ENCODE measurements around the gene TMEM119.
"Not testable (repeated sequence)": the region's sequence is repeated elsewhere in the genome, so short reads cannot be mapped to it uniquely, and the experiment has no call there.

The TMEM119 gene

DNA sequence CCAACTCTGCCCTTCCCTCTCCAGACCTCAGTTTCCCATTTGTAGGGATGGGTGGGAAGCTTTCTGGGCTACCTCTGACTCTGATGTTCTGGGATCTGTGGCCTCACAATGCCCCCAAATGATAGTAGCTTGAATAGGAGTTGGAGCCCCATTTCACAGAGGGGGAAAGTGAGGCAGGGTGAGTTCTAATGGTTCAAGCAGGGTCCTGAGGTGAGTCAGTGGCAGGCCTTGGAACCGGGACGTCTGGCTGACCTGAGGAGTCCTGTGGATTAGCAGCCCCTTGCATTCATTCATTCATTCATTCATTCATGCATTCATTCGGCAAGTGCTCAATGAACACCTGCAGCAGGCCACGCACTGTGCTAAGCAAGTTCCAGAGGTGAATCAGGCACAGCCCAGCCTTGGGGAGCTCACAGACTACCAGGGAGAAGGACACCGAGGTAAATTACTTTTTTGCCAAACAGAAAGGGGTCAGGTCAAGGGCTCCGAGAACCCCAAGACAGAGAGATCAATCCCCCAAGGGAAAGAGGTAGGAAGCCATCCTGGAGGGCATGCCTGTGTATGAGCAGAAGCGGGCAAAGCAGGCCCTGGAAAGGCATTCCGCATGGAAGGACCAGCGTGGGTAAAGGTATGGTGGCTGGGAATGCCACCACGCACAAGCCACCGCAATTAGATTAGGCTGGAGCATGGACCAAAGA is 818 bp upstream of the TMEM119 start:
- no peak for DNase-seq

DNA sequence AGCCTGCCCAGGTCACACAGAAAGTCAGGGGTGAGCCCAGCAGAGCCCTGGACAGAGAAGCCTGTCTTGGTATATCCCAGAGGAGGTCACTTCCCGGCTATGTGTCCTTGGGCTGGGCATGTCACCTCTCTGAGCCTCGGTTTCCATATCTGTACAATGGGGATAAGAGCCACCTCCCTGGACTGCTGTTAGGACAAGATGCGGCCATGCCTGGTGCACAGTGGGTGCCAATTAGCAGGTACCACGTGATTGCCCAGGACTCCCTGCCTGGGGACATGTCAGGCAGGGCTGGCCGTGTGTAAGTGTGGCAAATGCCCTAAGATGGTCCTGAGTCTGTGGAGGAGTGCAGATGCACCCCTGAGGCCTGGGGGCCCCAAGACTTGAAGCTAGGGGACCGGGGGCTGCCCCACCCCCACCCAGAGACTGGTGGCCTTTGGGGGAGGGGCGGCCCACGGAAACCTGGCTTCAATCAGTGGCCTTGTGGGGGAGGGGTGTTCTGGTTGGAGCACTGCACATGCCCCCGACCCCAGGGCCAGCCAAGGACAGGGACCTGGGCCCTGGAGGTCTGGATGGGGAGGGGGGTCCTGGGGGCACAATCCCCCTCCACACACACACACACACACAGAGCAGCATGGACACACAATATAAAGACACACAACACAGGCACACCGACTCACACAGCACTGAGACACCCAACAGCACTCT is 878 bp downstream of the TMEM119 start:
- DNase-seq: no peak

DNA sequence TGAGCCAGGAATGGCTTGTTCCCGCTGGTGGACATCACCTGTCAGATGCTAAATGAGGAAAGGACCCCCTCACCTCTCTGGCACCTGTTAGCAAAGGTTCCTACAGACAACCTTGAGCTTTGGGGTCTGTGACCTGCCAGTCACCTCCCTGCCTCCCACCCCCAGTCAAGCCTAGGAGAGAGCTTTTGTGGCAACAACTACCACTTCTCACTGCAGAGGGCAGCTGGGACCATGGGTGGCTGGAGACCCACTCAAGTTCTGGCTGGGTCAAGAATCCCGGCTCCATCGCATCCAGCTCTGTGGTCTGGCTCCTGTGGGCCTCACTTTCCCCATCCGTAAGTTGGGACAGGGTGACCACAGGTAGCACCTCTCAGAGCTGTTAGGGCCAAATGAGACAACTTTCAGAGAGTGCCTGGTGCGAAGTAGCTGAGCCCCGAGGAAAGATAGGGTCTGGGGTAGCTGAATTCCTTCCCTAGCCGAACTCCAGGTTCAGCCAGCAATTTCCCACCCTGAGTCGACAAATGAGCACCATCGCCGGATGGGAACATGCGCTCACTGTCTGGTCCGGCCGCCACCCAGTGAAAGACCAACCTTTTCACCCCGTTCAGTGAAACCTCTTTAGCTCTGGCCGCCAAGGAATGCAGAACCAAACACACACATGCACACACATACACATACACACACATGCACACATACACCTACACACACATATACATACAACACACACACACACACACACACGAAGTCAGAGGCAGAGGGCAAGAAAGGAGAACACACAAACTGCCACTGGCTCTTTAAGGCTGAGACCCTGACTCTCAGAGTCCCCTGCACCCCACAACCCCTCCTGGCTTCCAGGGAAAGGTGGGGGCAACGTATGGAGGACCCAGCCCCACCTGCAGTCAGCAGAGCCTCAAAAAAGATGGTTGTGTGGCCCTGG is 1.9 kb downstream of the TMEM119 start:
- DNase-seq: no peak

DNA sequence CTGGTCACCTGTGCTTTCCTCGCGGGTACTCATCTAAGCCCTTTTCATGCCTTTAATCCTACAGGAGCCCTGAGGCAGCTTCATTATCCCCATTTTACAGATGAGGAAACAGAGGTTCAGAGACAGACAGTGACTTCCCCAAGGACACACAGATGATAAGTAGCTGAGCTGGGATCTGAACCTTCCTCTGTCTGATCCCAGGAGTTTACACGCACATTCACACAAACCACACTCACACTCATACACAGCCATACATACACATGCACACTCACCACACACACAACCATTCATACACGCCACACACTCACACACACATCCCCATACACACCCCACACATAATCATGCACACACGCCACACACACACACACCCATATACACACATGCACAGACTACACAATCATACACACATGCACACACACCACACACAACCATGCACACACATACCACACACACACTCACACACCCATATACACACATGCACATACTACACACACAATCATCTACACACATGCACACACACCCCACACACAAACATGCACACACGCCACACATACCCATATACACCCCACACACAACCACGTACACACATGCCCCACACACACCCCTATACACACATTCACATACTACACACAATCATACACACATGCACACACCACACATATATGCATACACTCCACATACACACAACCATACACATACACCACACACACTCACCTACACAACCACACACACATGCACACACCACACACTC is 2.7 kb downstream of the TMEM119 start:
- DNase-seq: no peak

DNA sequence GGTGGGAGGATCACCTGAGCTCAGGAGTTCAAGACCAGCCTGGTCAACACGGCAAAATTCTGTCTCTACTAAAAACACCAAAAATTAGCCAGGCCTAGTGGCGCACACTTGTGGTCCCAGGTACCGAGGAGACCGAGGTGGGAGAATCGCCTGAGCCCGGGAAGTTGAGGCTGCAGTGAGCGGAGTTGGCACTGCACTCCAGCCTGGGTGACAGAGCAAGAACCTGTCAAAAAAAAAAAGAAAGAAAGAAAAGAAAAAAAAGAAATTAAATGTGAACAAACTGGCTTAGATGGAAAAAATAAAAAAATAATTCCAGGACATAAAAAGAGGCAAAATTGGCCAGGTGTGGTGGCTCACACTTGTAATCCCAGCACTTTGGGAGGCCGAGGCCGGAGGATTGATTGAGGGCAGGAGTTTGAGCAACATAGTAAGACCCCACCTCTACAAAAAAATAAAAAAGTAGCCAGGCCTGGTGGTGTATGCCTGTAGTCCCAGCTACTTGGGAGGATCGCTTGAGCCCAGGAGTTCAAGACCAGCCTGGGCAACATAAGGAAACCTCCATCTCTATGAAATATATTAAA is 3.5 kb downstream of the TMEM119 start:
- DNase-seq: no peak

DNA sequence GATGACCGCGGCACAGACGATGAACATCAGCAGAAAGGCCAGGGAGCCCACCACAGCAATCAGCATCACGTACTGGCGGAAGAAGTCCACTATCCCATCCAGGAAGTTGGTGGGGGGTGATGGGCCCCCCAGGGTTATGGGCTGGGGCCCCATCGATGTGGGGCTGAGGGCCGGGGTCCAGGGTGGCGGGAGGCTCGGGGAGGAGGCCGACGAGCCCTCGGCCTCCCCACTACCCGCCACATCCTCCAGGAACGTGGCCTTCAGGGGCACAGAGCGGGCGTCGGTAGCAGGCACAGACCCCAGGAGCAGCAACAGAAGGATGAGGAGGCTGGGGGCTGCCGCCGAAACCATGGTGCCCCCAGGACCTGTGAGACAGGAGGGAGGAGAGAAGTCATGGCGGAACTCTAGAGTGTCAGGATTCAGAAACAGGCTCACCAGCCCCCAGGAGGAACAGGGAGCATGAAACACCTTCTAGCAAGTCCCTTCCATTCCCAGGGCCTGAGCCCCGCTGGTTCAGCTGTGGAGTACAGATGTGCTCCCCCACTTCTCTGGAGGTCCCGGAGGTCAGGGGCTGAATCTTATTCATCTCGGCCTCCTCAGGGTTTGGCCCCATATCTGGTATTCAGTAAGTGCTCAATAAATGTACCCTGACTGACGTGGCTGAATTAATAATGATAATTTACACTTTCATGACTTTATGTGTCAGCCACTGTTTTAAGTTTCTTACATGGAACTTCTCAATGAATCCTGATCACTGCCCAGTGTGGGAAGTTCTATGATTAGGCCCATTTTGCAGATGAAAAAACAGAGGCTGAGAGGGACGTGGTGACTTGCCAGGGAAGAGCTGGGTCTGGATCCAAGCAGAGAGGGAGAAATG is 5.6 kb downstream of the TMEM119 start:
- DNase-seq: no peak

DNA sequence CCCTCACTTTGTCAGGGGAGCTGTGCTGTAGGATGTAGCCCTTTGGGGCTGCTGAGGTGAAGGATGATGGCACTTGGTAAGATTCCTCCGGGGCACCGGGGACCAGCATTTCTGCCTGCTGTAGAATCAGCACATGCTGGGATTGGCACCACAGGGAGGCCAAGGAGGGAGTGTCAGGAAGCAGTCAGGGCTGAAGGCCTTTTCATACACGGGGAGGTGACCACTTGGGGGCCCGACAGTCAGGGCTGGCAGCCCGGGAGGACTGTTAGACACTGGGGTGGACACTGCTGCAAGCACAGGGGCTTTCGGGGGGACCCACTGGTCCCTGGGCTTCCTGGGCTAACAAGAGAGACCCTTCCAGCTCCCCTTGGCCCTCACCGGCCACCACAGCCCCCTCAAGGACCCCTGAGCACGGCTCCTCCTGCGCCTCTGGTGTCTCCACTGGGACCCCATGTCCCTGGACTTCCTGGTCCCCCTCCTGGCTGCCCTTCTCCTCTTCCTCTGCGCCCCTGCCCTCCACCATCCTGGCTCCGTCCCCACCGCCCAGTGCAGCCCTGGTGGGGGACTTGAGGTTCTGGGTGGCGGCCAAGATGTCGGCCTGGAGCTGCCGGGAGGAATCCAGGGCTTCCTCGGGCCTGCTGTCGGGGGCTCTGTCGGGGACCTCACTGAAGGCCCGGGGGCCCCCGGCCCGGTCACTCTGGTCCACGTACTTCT is 6.5 kb downstream of the TMEM119 start:
- DNase-seq: no peak

DNA sequence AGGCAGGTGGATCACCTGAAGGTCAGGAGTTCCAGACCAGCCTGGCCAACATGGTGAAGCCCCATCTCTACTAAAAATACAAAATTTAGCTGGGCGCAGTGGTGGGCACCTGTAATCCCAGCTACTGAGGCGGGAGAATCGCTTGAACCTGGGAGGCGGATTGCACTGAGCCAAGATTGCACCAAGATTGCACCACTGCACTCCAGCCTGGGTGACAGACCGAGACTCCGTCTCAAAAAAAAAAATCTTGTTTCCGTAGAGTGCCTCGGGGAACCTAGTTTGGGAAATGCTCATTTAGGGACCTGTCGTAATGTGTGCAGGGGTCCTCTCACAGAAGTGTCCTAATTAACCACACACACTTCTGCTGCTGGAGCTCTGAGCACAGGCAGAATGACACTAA is 7.4 kb downstream of the TMEM119 start:
- not testable (repeated sequence) for DNase-seq

DNA sequence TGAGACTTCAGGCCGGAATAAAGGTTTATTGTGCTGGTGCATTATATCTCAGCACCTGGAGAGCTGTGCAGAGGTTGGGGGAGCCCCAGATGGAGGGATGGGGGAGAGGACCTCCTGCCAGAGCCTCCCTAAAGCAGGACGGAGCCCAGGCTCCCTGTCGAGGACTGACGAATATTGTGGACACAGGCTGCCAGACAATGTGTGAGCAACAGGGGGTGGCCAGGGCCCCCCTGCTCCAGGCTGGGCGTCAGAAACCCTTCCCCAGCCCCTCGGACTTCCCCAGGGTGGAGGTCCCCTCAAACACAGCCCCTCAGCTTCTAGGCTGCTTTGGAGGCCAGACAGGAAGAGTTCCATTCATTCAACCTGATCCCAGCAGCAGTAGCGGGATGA is 8.0 kb downstream of the TMEM119 start:
- no peak for DNase-seq

DNA sequence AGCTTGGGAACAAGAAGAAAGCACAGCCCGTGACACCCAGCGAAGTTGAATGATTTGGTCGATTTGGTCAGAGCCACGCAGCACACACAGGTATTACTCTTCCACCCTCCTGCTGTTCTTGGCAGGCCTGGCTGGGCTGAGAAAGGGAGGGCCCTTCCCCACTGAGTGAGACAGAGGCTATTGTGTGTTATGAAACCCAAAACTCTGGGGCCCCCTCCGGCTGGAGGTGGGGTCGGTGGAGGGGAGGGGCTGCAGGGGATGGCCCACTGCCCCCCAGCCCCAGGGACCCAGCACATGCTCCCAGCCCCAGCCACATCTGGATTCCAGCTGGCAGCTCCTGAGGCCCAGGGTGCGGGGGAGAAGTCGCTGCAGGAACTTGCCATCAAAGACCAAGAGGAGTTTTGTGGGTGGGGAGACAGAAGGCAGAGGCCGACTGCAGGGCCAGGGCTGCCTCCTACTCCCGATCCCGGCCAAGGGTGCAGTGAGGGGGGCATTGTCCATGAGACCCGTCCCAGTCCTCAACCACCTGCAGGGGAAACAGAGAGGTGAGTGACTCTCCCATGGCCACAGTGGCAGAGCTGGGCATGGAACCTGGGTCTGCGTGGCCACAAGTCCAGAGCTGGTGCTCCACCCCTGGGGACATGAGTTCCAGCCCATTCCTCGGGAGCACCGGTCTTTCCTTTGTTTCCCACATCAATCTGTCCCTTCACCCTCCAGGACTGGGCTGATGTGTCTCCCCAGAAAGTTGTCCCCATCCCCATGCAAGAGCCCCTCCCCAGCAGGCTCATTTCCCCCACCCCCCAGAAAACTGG is 8.7 kb downstream of the TMEM119 start:
- no peak for DNase-seq

DNA sequence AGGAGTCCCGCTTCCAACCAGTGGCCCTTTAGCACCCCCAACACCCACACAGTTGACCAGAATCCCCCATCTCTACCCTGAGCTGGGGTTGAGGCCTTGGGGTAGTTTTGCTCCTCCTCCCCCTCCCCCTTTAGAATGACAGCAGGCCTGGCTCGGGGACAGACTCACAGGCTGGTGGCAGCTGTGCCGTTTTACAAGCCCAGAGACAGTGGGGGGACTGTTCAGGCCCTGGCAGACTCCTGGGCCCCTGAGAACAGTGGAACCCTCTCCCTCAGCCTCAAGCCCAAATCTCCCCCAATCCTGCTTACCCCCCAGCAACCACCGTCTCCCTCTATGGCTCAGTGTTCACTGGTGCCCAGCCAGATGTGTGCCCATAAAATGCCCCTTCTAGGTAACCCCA is 10.1 kb downstream of the TMEM119 start:
- no peak for DNase-seq

DNA sequence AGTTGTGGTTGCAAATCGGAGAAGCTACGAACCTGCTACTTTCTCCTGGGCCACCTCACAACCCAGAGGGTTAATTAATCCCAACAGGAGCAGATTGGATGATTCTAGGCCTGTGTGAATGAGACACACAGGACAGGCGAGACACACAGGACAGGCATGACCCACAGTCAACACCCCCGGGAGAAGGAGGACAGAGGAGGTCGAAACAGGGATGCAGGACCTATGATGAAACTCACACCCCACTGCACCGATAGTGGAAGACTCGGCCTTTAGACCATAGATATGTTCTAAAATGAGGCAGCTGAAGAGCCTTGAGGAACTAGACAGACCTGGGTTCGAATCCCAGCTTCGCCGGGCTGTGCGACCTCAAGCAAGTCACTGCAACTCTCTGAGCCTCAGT is 11.6 kb downstream of the TMEM119 start:
- no peak for DNase-seq

DNA sequence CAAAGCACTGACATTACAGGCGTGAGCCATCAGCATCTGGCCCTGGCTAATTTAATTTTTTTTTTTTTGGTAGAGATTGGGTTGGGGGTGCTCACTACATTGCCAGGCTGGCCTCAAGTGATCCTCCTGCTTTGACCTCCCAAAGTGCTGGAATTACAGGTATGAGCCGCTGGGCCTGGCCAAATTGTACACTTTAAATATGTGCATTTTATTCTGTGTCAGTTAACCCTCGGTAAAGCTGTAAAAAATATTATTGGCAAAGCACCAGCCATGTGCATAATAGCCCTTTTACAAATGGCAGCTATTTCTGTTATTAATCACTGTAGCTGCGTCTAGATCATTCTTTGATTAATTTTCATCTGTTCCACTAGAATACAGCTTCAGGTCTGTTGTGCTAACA is 12.0 kb downstream of the TMEM119 start:
- DNase-seq: no peak

DNA sequence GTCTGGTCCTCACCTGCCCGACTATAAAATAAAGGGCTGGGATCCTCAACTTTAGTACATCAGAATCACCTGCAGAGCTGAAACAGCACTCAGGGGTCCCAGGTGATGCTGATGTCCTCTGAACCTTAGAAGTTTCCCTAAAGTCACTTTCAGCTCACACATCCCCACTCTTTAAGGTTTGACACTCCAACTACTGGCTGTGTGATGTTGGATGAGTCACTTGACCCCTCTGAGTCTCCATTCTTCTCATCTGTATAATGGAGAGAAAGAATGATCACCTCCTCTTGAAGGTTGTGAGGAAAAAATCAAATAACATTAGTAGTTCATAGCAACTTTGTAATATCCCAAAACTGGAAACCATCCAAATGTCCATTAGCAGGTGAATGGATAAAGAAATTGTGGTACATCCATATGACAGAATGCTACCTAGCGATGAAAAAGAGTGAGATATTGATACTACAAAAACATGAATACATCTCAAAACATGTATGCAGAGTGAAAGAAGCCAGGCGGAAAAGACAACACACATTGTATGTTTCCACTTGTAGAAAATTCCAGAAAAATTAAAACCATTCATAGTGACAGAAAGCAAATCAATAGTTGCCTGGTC is 13.3 kb downstream of the TMEM119 start:
- DNase-seq: no peak

DNA sequence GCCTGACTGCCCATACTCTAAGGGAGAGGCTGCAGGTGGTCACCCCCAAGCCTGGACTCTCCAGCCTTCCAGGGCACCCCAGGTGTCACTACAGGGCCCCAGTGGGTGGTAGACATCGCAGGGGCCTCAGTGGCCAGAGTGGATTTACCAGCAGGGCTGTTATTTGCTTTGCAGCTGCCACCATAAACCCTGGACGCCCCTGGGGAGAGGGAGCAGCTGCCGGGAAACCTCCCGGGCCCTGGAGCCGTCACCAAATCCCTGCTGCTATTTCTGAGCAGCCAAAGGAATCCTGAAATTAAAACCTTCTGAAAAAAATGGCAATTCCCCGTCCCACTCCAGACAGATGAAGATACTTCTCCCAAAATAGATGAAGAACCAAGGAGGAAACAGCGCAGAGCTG is 13.9 kb downstream of the TMEM119 start:
- no peak for DNase-seq

DNA sequence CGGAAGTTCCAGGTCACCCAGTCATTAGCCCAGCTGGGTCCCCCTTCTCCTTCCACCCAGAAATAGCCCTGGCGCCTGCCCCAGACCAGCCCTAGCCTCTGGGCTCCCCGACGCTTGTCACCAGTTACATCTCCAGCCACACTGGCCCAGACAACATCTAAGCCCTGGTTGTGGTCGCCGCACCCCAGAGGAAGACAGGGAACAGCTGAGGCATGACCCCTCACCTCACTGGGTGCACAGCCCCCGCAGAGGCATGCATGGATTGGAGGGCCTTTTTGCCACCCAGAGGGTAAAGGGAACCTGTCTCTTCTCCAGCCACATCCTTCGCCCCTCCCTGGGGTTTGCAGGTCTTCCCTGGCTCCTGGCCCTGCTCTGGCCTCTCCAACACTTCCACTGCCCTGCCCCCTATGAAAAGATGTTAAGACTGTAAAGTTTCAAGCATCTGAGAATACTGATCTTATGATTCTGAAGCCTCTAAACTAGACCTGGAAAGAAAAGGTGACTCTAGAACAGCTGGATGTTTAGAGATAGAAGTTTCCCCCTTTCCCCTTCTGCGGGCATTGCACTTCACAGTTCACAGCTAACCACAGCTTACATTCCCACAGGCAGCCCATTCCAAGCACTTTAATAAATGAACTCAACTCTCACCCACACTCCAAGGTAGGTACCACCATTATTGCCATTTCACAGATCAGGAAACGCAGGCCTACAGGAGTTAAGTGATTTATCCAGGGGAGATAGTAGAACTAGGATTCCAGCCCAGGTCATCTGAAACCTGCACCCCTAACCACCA is 14.7 kb downstream of the TMEM119 start:
- DNase-seq: no peak

DNA sequence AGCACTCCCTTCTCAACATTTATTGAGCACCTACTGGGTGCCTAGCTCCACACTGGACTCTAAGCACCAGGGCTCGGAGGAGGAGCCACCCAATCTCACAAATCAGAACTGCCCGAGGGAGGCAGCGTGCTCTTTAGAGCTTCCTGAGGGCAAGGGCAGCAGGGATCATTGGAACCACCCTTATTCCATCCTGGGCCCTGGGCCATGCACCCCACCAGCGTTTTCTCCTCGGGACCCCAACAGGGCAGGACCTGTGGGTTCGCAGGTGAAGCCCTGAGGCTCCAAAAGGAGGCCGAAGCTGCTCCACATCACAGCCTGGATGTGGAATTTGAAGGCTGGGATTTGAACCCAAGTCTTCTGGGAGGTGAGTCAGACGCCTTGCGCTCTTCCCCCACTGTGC is 15.4 kb downstream of the TMEM119 start:
- no peak for DNase-seq
